H9 (cell line): ENCODE results near the gene VIPR2. TPM values are rescaled to one million over a fixed set of nuclear protein-coding genes. Genes with fewer than 3 reads are reported as not detected.

Source experiments
- DNase-seq: peaks from one replicate; pipeline ENCODE4 v3.0.0-alpha.2; 2017
- H2AFZ ChIP-seq: one replicate; pipeline ENCODE4 v1.6.1; 2013; ENCODE audit warnings: mild to moderate bottlenecking, low read length, control low read depth, moderate library complexity
- H2AK5ac ChIP-seq: 2 replicates; pipeline ENCODE4 v1.6.1; 2013; ENCODE audit warnings: low read length, control low read depth, mixed read lengths; ENCODE audit not compliant: insufficient read length
- H2BK120ac ChIP-seq: one replicate; pipeline ENCODE4 v1.6.1; 2013; ENCODE audit warnings: low read depth, mild to moderate bottlenecking, low read length, control low read depth, inconsistent platforms; ENCODE audit not compliant: poor library complexity, severe bottlenecking
- H2BK12ac ChIP-seq: 2 replicates; pipeline ENCODE4 v1.6.1; 2013; ENCODE audit warnings: low read length, control low read depth, mixed read lengths, low read depth; ENCODE audit not compliant: insufficient read length
- H2BK15ac ChIP-seq: 2 replicates; pipeline ENCODE4 v1.6.1; 2013; ENCODE audit warnings: low read depth, low read length, control low read depth
- H2BK20ac ChIP-seq: one replicate; pipeline ENCODE4 v1.6.1; 2013; ENCODE audit warnings: low read depth, mild to moderate bottlenecking, low read length, control low read depth, inconsistent platforms; ENCODE audit not compliant: poor library complexity, severe bottlenecking
- H2BK5ac ChIP-seq: 2 replicates; pipeline ENCODE4 v1.6.1; 2013; ENCODE audit warnings: low read length, control low read depth, mixed read lengths; ENCODE audit not compliant: insufficient read length
- H3K14ac ChIP-seq: 2 replicates; pipeline ENCODE4 v1.6.1; 2013; ENCODE audit warnings: low read length, control low read depth; ENCODE audit not compliant: insufficient read depth
- H3K18ac ChIP-seq: 2 replicates; pipeline ENCODE4 v1.6.1; 2013; ENCODE audit warnings: low read depth, mild to moderate bottlenecking, mixed read lengths, low read length, control low read depth; ENCODE audit not compliant: insufficient read length
- H3K23ac ChIP-seq: 2 replicates; pipeline ENCODE4 v1.6.1; 2013; ENCODE audit warnings: low read length, control low read depth, mixed read lengths, low read depth; ENCODE audit not compliant: insufficient read length
- H3K23me2 ChIP-seq: 2 replicates; pipeline ENCODE4 v1.6.1; 2013; ENCODE audit warnings: low read depth, mild to moderate bottlenecking, mixed read lengths, low read length, control low read depth; ENCODE audit not compliant: insufficient read length, poor library complexity, severe bottlenecking
- H3K27ac ChIP-seq: 2 replicates; pipeline ENCODE4 v1.5.1; 2013; ENCODE audit warnings: low read length, control low read depth, mixed read lengths, low read depth; ENCODE audit not compliant: insufficient read length
- H3K27me3 ChIP-seq: 2 replicates; pipeline ENCODE4 v1.6.1; 2013; ENCODE audit warnings: low read length, control low read depth, inconsistent platforms; ENCODE audit not compliant: insufficient read depth
- H3K4ac ChIP-seq: 2 replicates; pipeline ENCODE4 v1.6.1; 2013; ENCODE audit warnings: low read depth, mild to moderate bottlenecking, control low read depth, inconsistent platforms, low read length, moderate library complexity
- H3K4me1 ChIP-seq: 2 replicates; pipeline ENCODE4 v1.6.1; 2013; ENCODE audit warnings: low read length, control low read depth, inconsistent platforms; ENCODE audit not compliant: insufficient read depth
- H3K4me2 ChIP-seq: 2 replicates; pipeline ENCODE4 v1.6.1; 2013; ENCODE audit warnings: low read length, control low read depth, mixed read lengths; ENCODE audit not compliant: insufficient read length, insufficient read depth
- H3K56ac ChIP-seq: 2 replicates; pipeline ENCODE4 v1.6.1; 2013; ENCODE audit warnings: low read depth, mild to moderate bottlenecking, mixed read lengths, low read length, control low read depth; ENCODE audit not compliant: insufficient read length
- H3K79me1 ChIP-seq: 2 replicates; pipeline ENCODE4 v1.6.1; 2013; ENCODE audit warnings: low read depth, mild to moderate bottlenecking, moderate library complexity, low read length, control low read depth, inconsistent platforms; ENCODE audit not compliant: insufficient read depth, poor library complexity, severe bottlenecking
- H3K79me2 ChIP-seq: 2 replicates; pipeline ENCODE4 v1.6.1; 2013; ENCODE audit warnings: low read length, control low read depth, inconsistent platforms; ENCODE audit not compliant: insufficient read depth
- H3K9ac ChIP-seq: 2 replicates; pipeline ENCODE4 v1.6.1; 2013; ENCODE audit warnings: low read length, control low read depth, mixed read lengths; ENCODE audit not compliant: insufficient read length; ENCODE audit errors: extremely low read depth
- H3K9me3 ChIP-seq: one replicate; pipeline ENCODE4 v1.6.1; 2013; ENCODE audit warnings: low read depth, low read length, inconsistent platforms; ENCODE audit not compliant: control insufficient read depth
- H3T11ph ChIP-seq: one replicate; pipeline ENCODE4 v1.6.1; 2013; ENCODE audit warnings: mild to moderate bottlenecking, low read length, control low read depth, inconsistent platforms
- H4K20me1 ChIP-seq: one replicate; pipeline ENCODE4 v1.6.1; 2013; ENCODE audit not compliant: control insufficient read depth, insufficient read length, insufficient read depth
- H4K5ac ChIP-seq: 2 replicates; pipeline ENCODE4 v1.6.1; 2013; ENCODE audit warnings: low read depth, mild to moderate bottlenecking, mixed read lengths, low read length, control low read depth; ENCODE audit not compliant: insufficient read length
- H4K8ac ChIP-seq: replicated peaks from 2 replicates; pipeline ENCODE4 v1.6.1; 2013; ENCODE audit warnings: low read length, control low read depth, mixed read lengths, low read depth; ENCODE audit not compliant: insufficient read length
- H4K91ac ChIP-seq: 2 replicates; pipeline ENCODE4 v1.6.1; 2013; ENCODE audit warnings: low read depth, mild to moderate bottlenecking, moderate library complexity, mixed read lengths, low read length, control low read depth; ENCODE audit not compliant: insufficient read length
- H3K27ac Mint-ChIP-seq, 3 experiments: 2 replicates in 2 of 3; 3 replicates in 1 of 3; pipeline ENCODE4 v1.8.0; 2020 to 2021; ENCODE audit warnings: mixed read lengths in 3 of 3, mild to moderate bottlenecking in 1 of 3, moderate library complexity in 1 of 3
- H3K27me3 Mint-ChIP-seq: 2 replicates; pipeline ENCODE4 v1.8.0; 2021; ENCODE audit warnings: low read depth, mild to moderate bottlenecking, moderate library complexity, mixed read lengths
- H3K36me3 Mint-ChIP-seq, 3 experiments: 2 replicates in 2 of 3; 3 replicates in 1 of 3; pipeline ENCODE4 v1.8.0; 2020 to 2021; ENCODE audit warnings: low read depth in 3 of 3, mixed read lengths in 3 of 3; ENCODE audit not compliant: insufficient read depth in 1 of 3
- H3K4me1 Mint-ChIP-seq, 2 experiments: 2 replicates each; pipeline ENCODE4 v1.8.0; 2020; ENCODE audit warnings: mixed read lengths in 2 of 2
- H3K4me3 Mint-ChIP-seq, 2 experiments: 2 replicates in 1 of 2; 3 replicates in 1 of 2; pipeline ENCODE4 v1.8.0; 2020 to 2021; ENCODE audit warnings: mild to moderate bottlenecking in 2 of 2, mixed read lengths in 2 of 2, moderate library complexity in 1 of 2
- H3K9me3 Mint-ChIP-seq, 2 experiments: 2 replicates in 1 of 2; 3 replicates in 1 of 2; pipeline ENCODE4 v1.8.0; 2020; ENCODE audit warnings: mild to moderate bottlenecking in 2 of 2, mixed read lengths in 2 of 2, moderate library complexity in 1 of 2
- CTCF ChIP-seq: fragments of 200-600 bp; sonication (generic); conservative IDR thresholded peaks from 3 replicates; pipeline ENCODE4 v1.8.0; 2021; ENCODE audit warnings: antibody characterized with exemption, mild to moderate bottlenecking
- WGBS: extraction: QIAGEN DNeasy Blood & Tissue Kit; methylation state at CpG from one replicate; pipeline ENCODE4 v1.1.7; 2013; ENCODE audit warnings: missing lambda C conversion rate, low lambda C conversion rate, mixed read lengths; ENCODE audit not compliant: insufficient read length; ENCODE audit errors: extremely low coverage; 5-methylcytosine and 5-hydroxymethylcytosine counted together
- total RNA-seq: library from RNA; stranded (reverse); gene quantifications from 2 replicates; pipeline ENCODE4 v1.2.1, GENCODE V29; 2021

The VIPR2 gene
- total RNA-seq, 1 experiment from 2014 or later = 1.6 TPM

- H4K5ac ChIP-seq = no peak overlapping the region
- H3K23ac ChIP-seq = no peak overlapping the region
- no peak overlapping the region for H2BK12ac ChIP-seq
- no peak overlapping the region for H3K18ac ChIP-seq
- H3K4me3 Mint-ChIP-seq = no peak overlapping the region
- H4K8ac ChIP-seq = no peak overlapping the region
- no peak overlapping the region for H3K56ac ChIP-seq
- no peak overlapping the region for H3K4me2 ChIP-seq
- H2BK120ac ChIP-seq = no peak overlapping the region
- H3K27me3 Mint-ChIP-seq = peaks cover 13% of the 10 kb centered on the region
- no peaks in the 10 kb centered on the region for H3K27me3 ChIP-seq
- H3K9me3 Mint-ChIP-seq = peaks cover 0 to 3% of the 10 kb centered on the region in 2 experiments; a peak in 2 of 5 replicates
- no peak overlapping the region for H2AK5ac ChIP-seq
- H3K23me2 ChIP-seq = peaks cover 3% of the 10 kb centered on the region
- H4K91ac ChIP-seq = no peak overlapping the region
- H3K9ac ChIP-seq = no peak overlapping the region
- H3K4me1 Mint-ChIP-seq = peaks cover 0 to 6% of the 10 kb centered on the region in 2 experiments; a peak in 2 of 4 replicates
- whole genome bisulfite sequencing = no CpG with 5 or more reads among the region's 26 CpGs
- TF ChIP-seq CTCF = no peak
- no peak overlapping the region for H3K27ac Mint-ChIP-seq
- no peaks in the 10 kb centered on the region; the same call in 1 of the 2 replicates for H3K4me1 ChIP-seq
- no peak overlapping the region; the same call in 1 of the 2 replicates for H2BK15ac ChIP-seq
- H3K79me1 ChIP-seq = no peaks in the 10 kb centered on the region
- H3K9me3 ChIP-seq = no peaks in the 10 kb centered on the region
- no peak overlapping the region for H3K4ac ChIP-seq
- no peak overlapping the region for H3K27ac ChIP-seq
- H4K20me1 ChIP-seq = no peaks in the 10 kb centered on the region
- H3K79me2 ChIP-seq = no peaks in the 10 kb centered on the region
- no peak overlapping the region for H2BK5ac ChIP-seq
- no peak overlapping the region for H3T11ph ChIP-seq
- H2AFZ ChIP-seq = no peak overlapping the region
- peaks cover 0 to 5% (median 2%) of the 10 kb centered on the region in 3 experiments; a peak in 3 of 7 replicates for H3K36me3 Mint-ChIP-seq
- no peak overlapping the region for H2BK20ac ChIP-seq
- H3K14ac ChIP-seq = no peak overlapping the region; the same call in 1 of the 2 replicates
- DNase-seq = no peak
Observed at GRCh38 chr7:159065852-159066480, 78.7 kb downstream of the VIPR2 start.
